Endothelial cell of umbilical vein (primary cell): Measurements from ENCODE around the gene LILRA1.

Experiments
- FOS ChIP-seq: IDR thresholded peaks from 2 replicates; pipeline ENCODE4 v1.6.1; 2011; ENCODE audit warnings: mild to moderate bottlenecking, low read length, moderate library complexity, borderline replicate concordance; ENCODE audit not compliant: insufficient read depth
- GATA2 ChIP-seq: IDR thresholded peaks from 2 replicates; pipeline ENCODE4 v1.7.0; 2011; ENCODE audit warnings: low read depth, mild to moderate bottlenecking, moderate library complexity, mixed read lengths, low read length; ENCODE audit not compliant: insufficient read length, insufficient read depth
- MYC ChIP-seq: IDR thresholded peaks from one replicate; pipeline ENCODE4 v1.6.1; 2011; ENCODE audit warnings: mild to moderate bottlenecking, low read depth, low read length
- POLR2AphosphoS5 ChIP-seq: IDR thresholded peaks from 2 replicates; pipeline ENCODE4 v1.6.1; 2012; ENCODE audit warnings: low read depth, mild to moderate bottlenecking, control low read depth, low read length, moderate library complexity; ENCODE audit not compliant: insufficient read depth
- TF ChIP-seq, protein P1 (sequence below), 2 donors: IDR thresholded peaks; 1 replicate in 1 of 2; 2 replicates in 1 of 2; pipeline ENCODE4 v1.5.1; 2011; ENCODE audit warnings: low read length in 2 of 2, mild to moderate bottlenecking in 2 of 2, moderate library complexity in 2 of 2, control low read depth in 1 of 2, inconsistent platforms in 1 of 2, low read depth in 1 of 2; ENCODE audit not compliant: insufficient read depth in 1 of 2; ENCODE audit errors: extremely low read depth in 1 of 2

- TF ChIP-seq, protein P1, sequence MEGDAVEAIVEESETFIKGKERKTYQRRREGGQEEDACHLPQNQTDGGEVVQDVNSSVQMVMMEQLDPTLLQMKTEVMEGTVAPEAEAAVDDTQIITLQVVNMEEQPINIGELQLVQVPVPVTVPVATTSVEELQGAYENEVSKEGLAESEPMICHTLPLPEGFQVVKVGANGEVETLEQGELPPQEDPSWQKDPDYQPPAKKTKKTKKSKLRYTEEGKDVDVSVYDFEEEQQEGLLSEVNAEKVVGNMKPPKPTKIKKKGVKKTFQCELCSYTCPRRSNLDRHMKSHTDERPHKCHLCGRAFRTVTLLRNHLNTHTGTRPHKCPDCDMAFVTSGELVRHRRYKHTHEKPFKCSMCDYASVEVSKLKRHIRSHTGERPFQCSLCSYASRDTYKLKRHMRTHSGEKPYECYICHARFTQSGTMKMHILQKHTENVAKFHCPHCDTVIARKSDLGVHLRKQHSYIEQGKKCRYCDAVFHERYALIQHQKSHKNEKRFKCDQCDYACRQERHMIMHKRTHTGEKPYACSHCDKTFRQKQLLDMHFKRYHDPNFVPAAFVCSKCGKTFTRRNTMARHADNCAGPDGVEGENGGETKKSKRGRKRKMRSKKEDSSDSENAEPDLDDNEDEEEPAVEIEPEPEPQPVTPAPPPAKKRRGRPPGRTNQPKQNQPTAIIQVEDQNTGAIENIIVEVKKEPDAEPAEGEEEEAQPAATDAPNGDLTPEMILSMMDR (IDR thresholded peaks at IDR 0.05; ENCODE audit: extremely low read depth in 1 of 2, insufficient read depth in 1 of 2, low read depth in 1 of 2, low read length in 2 of 2): no peak
- TF ChIP-seq GATA2 (no peak), POLR2AphosphoS5 (no peak), FOS (no peak), MYC (no peak)
Measured at GRCh38 chr19:54551293-54551692, 42.1 kb upstream of the LILRA1 start.
